Right ventricle myocardium inferior (tissue), 1 donor: ENCODE measurements around the gene VSX2. TPM values are rescaled to one million over a fixed set of nuclear protein-coding genes. Genes with fewer than 3 reads are reported as not detected.

Source experiments
- ATAC-seq: fragments of 200-7000 bp; cut with Tn5 transposase; one replicate; pipeline ENCODE4 v1.9.1; 2020; ENCODE audit warnings: mild to moderate bottlenecking, moderate library complexity
- DNase-seq: peaks from one replicate; pipeline ENCODE4 v3.0.0; 2021; ENCODE audit errors: missing footprints
- intact Hi-C: fragments of 100-400 bp; cut with DNase I; formaldehyde crosslinking; loops from one replicate; pipeline ENCODE4 v1.11.0; 2022
- total RNA-seq: library from RNA; stranded (reverse); fragmentation: NEBNext Ultra II Directional; extraction: Animal tissue kit (Norgen Biotek cat#: 25700); gene quantifications from one replicate; pipeline ENCODE4 v1.2.1, GENCODE V29; 2021
- donor health status: DM: no; HTN: yes; CAD: no; lungs with severe emphysema.

VSX2 gene
- total RNA-seq, 1 donor from 2014 or later = not detected

- no peak for DNase-seq
- intact Hi-C loops = no loop called here
- no peak for ATAC-seq
These were observed 38.8 kb downstream of the VSX2 start for GRCh38 chr14:74278080-74278479.

- intact Hi-C loops = no loop called here
- no peak for ATAC-seq
- DNase-seq = no peak
These were observed 41.8 kb downstream of the VSX2 start for GRCh38 chr14:74281069-74281468.

GRCh38 chr14:74286736-74287135, 47.5 kb downstream of the VSX2 start:
- ATAC-seq (no peak), DNase-seq (no peak)
- intact Hi-C loops = no loop called here

GRCh38 chr14:74289801-74290200, 50.6 kb downstream of the VSX2 start:
- intact Hi-C loops = no loop called here
- DNase-seq (no peak), ATAC-seq (no peak)

GRCh38 chr14:74290415-74290814, 51.2 kb downstream of the VSX2 start:
- no peak for DNase-seq
- intact Hi-C loops = no loop called here
- ATAC-seq = no peak

- intact Hi-C loops = no loop called here
These were observed 52.8 kb downstream of the VSX2 start for GRCh38 chr14:74292061-74292460.

GRCh38 chr14:74293606-74294005, 54.4 kb downstream of the VSX2 start:
- intact Hi-C loops = no loop called here
- ATAC-seq = no peak
- DNase-seq = no peak

More at GRCh38 chr14:74292061-74292460, 52.8 kb downstream of the VSX2 start:
- ATAC-seq = no peak
- DNase-seq = no peak

GRCh38 chr14:74296037-74296467, 56.8 kb downstream of the VSX2 start:
- intact Hi-C loops = loop anchor here (5.0 kb wide), 1 partner anchor 34 kb away; no protein-coding TSS in a partner anchor
- DNase-seq = no peak
- ATAC-seq = no peak

- intact Hi-C loops = loop anchor here (5.0 kb wide), 1 partner anchor 36 kb away; no protein-coding TSS in a partner anchor
- ATAC-seq (no peak), DNase-seq (no peak)
These were observed 58.7 kb downstream of the VSX2 start for GRCh38 chr14:74297986-74298385.

- ATAC-seq (no peak), DNase-seq (no peak)
- intact Hi-C loops = loop anchor here (5.0 kb wide), 1 partner anchor 37 kb away; no protein-coding TSS in a partner anchor
These were observed 59.9 kb downstream of the VSX2 start for GRCh38 chr14:74299061-74299545.

GRCh38 chr14:74301594-74302151, 62.4 kb downstream of the VSX2 start:
- intact Hi-C loops = no loop called here
- ATAC-seq = no peak

GRCh38 chr14:74302152-74302628, 62.9 kb downstream of the VSX2 start:
- intact Hi-C loops = no loop called here
- DNase-seq = no peak
- ATAC-seq = peak; percentile 65

More at GRCh38 chr14:74301594-74302151, 62.4 kb downstream of the VSX2 start:
- no peak for DNase-seq

GRCh38 chr14:74302634-74303569, 63.7 kb downstream of the VSX2 start, which contains the start of gene ABCD4:
Gene ABCD4 (minus strand): TSS chr14:74302934. CDS start chr14:74302912, 22 bp downstream.
- peak; percentile 100 for ATAC-seq
- intact Hi-C loops = no loop called here
- peak; percentile 96 for DNase-seq

- intact Hi-C loops = no loop called here
- no peak for DNase-seq
- no peak for ATAC-seq
These were observed 69.4 kb downstream of the VSX2 start for GRCh38 chr14:74308695-74309094.

- ATAC-seq = no peak
- intact Hi-C loops = no loop called here
- no peak for DNase-seq
These were observed 70.1 kb downstream of the VSX2 start for GRCh38 chr14:74309125-74310022.

- ATAC-seq = no peak
- no peak for DNase-seq
- intact Hi-C loops = no loop called here
These were observed 72.9 kb downstream of the VSX2 start for GRCh38 chr14:74312161-74312560.
